ENCODE measurements around the gene PABPN1L.

Gene PABPN1L

DNA sequence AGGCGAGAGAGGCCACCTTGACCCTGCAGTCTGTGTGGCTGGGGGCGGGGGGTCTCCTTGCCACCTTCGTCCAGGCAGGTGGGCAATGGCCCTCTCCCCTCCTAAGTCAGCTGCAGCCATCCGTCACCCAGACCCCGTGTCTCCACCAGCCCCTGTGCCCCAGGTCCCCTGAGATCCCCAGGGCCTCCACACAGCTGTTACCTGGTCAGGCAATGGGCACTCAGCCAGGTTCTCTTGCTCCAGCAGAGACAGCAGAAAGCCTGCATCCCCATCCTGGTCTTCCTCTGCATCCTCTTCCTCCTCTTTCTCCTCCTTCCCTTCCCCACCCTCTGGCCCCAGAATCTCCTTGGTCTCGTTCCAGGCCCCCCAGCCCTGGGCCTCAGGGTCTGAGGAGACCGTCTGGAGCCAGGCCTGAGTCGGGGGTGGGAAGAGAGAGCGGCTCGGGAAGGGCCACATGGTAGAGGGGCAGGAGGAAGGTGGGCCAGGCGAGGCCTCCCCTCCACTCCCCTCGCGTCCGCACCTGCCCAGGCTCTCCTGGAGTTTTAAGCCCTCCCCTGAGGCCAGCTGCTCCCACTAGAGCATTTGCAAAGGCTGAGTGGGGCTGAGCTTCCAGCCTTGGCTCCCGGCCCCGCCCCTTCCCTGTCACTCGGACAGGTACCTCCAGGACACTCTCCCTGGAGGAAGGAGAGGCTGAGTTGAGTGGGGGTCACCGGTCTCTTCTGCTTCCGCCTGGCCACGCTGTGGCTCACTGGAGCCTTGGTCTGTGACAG lies at the start of gene PABPN1L:
TSS of gene PABPN1L (minus strand) at position 510 of the 770 bp plus-strand sequence. CDS start at position 456, 54 bp downstream.
- CTCF ChIA-PET, result interaction anchor here (0.9 kb wide), 1 partner anchor 8 kb away, joined by 3 read pairs; no protein-coding TSS in a partner anchor
- TF ChIP-seq ELF4 (IDR thresholded peaks at IDR 0.05), result no peak
- TF ChIP-seq FOXK2 (IDR thresholded peaks at IDR 0.05), result no peak
- no peak for TF ChIP-seq SP1 (IDR thresholded peaks at IDR 0.05)
- no peak for TF ChIP-seq TARDBP (IDR thresholded peaks at IDR 0.05)
- no peak for TF ChIP-seq ARNT (IDR thresholded peaks at IDR 0.05)
- TF ChIP-seq HDGF (IDR thresholded peaks at IDR 0.05; ENCODE audit: borderline replicate concordance), result no peak
- TF ChIP-seq NFRKB (IDR thresholded peaks at IDR 0.05), result no peak
- no peak for TF ChIP-seq BHLHE40 (IDR thresholded peaks at IDR 0.05; ENCODE audit: borderline replicate concordance)
- TF ChIP-seq SUZ12 (IDR thresholded peaks at IDR 0.05), result no peak
- no peak for TF ChIP-seq LEF1 (IDR thresholded peaks at IDR 0.05; ENCODE audit: borderline replicate concordance)
- POLR2A ChIA-PET, result no interaction called here
- DNase-seq (ENCODE audit: extremely low spot score), result no peak

DNA sequence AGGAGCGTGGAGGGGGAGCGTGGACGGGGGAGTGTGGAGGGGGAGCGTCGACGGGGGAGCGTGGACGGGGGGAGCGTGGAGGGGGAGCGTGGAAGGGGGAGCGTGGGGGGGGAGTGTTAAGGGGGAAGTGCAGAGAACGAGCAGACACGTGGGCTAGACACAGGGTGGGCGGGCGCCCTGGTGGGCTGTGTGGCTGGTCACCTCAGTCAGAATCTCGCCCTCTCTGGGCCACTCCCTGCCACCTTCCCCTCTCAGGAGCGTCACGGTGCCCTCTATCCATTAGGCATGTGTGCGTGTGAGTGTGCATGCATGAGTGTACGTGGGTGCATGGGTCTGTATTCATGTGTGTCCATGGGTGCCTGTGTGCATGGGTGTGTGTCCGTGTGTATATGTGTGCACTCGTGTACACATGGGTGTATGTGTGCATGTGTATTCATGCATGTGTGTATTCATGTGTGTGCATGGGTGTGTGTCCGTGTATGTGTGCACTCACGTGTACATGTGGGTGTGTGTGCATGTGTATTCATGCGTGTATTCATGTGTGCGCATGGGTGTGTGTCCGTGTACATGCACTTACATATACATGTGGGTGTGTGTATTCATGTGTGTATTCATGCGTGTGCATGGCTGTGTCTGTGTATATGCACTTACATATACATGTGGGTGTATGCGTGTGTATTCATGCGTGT lies 49.3 kb upstream of the PABPN1L start:
- CTCF ChIA-PET, result no interaction called here
- TF ChIP-seq ARNT (IDR thresholded peaks at IDR 0.05), result no peak
- TF ChIP-seq FOXK2 (IDR thresholded peaks at IDR 0.05), result no peak
- TF ChIP-seq FOXM1 (IDR thresholded peaks at IDR 0.05; ENCODE audit: borderline replicate concordance), result no peak
- no peak for TF ChIP-seq HDGF (IDR thresholded peaks at IDR 0.05; ENCODE audit: borderline replicate concordance)
- no peak for TF ChIP-seq FOXA1 (IDR thresholded peaks at IDR 0.05)
- TF ChIP-seq SP1 (IDR thresholded peaks at IDR 0.05), result no peak
- TF ChIP-seq ELF4 (IDR thresholded peaks at IDR 0.05), result no peak
- no peak for DNase-seq (ENCODE audit: extremely low spot score)
- POLR2A ChIA-PET, result no interaction called here

- POLR2A ChIA-PET, result no interaction called here
- CTCF ChIA-PET, result no interaction called here
- TF ChIP-seq ZNF384 (IDR thresholded peaks at IDR 0.05) (no peak), HDGF (IDR thresholded peaks at IDR 0.05; ENCODE audit: borderline replicate concordance) (no peak), SP1 (IDR thresholded peaks at IDR 0.05) (no peak), FOXK2 (IDR thresholded peaks at IDR 0.05) (no peak)
- no peak for DNase-seq (ENCODE audit: extremely low spot score)
Measured at GRCh38 chr16:88914750-88915368, 48.4 kb upstream of the PABPN1L start.

DNA sequence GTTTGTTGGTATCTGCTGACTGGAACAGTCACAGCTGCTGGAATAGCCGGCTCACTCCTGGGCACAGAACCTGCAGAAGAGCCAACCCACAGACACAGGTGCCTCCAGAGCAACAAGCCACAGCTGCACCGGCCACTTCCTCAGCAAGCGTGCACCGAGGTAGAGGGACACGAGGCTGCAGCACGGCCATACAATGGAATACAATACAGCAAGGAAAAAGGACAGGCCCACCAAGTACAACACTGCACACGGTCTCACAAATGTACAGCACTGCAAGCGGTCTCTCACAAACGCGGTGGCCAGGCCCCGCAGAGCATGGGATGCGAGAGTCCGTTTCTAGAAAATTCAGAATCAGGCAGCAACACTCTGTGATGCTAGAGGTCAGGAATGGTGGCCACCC lies 47.4 kb upstream of the PABPN1L start:
- POLR2A ChIA-PET, result no interaction called here
- TF ChIP-seq PKNOX1 (IDR thresholded peaks at IDR 0.05) (no peak), CTBP1 (IDR thresholded peaks at IDR 0.05; ENCODE audit: borderline replicate concordance) (no peak), LEF1 (IDR thresholded peaks at IDR 0.05; ENCODE audit: borderline replicate concordance) (no peak), FOXA1 (IDR thresholded peaks at IDR 0.05) (no peak), ZNF384 (IDR thresholded peaks at IDR 0.05) (no peak), HDGF (IDR thresholded peaks at IDR 0.05; ENCODE audit: borderline replicate concordance) (no peak), SUZ12 (IDR thresholded peaks at IDR 0.05) (no peak), L3MBTL2 (conservative IDR thresholded peaks at IDR 0.05) (no peak), NFRKB (IDR thresholded peaks at IDR 0.05) (no peak), FOXM1 (IDR thresholded peaks at IDR 0.05; ENCODE audit: borderline replicate concordance) (no peak), TARDBP (IDR thresholded peaks at IDR 0.05) (no peak)
- CTCF ChIA-PET, result no interaction called here
- no peak for DNase-seq (ENCODE audit: extremely low spot score)

- ChIA-PET POLR2A (no interaction called here), CTCF (no interaction called here)
- no peak for DNase-seq (ENCODE audit: extremely low spot score)
- no peak for TF ChIP-seq ARNT (IDR thresholded peaks at IDR 0.05)
- no peak for TF ChIP-seq BHLHE40 (IDR thresholded peaks at IDR 0.05; ENCODE audit: borderline replicate concordance)
- TF ChIP-seq ELF4 (IDR thresholded peaks at IDR 0.05), result no peak
- TF ChIP-seq SUZ12 (IDR thresholded peaks at IDR 0.05), result no peak
- TF ChIP-seq TARDBP (IDR thresholded peaks at IDR 0.05), result no peak
- no peak for TF ChIP-seq L3MBTL2 (conservative IDR thresholded peaks at IDR 0.05)
- no peak for TF ChIP-seq ZNF384 (IDR thresholded peaks at IDR 0.05)
- no peak for TF ChIP-seq NFRKB (IDR thresholded peaks at IDR 0.05)
- no peak for TF ChIP-seq PKNOX1 (IDR thresholded peaks at IDR 0.05)
- no peak for TF ChIP-seq HDGF (IDR thresholded peaks at IDR 0.05; ENCODE audit: borderline replicate concordance)
- no peak for TF ChIP-seq LEF1 (IDR thresholded peaks at IDR 0.05; ENCODE audit: borderline replicate concordance)
- TF ChIP-seq FOXA1 (IDR thresholded peaks at IDR 0.05), result no peak
Measured at GRCh38 chr16:88913001-88913612, 46.6 kb upstream of the PABPN1L start.

DNA sequence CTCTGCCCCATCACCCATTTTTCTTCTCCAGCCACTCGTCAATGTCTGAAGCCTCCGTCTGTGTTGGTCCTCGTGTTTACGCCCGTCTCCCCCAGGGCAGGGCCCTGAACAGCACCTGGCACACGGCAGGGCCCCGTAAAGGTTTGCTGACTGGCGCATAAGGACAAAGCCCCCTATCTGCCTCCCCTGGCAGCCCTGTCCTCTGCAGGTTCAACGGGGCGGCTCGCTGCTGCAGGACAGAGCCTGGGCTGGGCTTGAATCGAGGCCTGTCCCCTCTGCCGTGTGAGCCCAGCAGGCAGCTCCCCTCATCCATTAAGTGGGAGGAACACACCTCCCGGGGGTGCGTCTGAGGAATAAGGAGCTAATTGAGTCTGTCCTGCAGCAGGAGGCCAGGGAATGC lies 46.1 kb upstream of the PABPN1L start:
- no peak for DNase-seq (ENCODE audit: extremely low spot score)
- TF ChIP-seq SP1 (IDR thresholded peaks at IDR 0.05) (no peak), TARDBP (IDR thresholded peaks at IDR 0.05) (no peak), FOXK2 (IDR thresholded peaks at IDR 0.05) (no peak), FOXA1 (IDR thresholded peaks at IDR 0.05) (no peak), FOXM1 (IDR thresholded peaks at IDR 0.05; ENCODE audit: borderline replicate concordance) (no peak), LEF1 (IDR thresholded peaks at IDR 0.05; ENCODE audit: borderline replicate concordance) (no peak), PKNOX1 (IDR thresholded peaks at IDR 0.05) (no peak), ZNF384 (IDR thresholded peaks at IDR 0.05) (no peak), SUZ12 (IDR thresholded peaks at IDR 0.05) (no peak), NFRKB (IDR thresholded peaks at IDR 0.05) (no peak), BHLHE40 (IDR thresholded peaks at IDR 0.05; ENCODE audit: borderline replicate concordance) (no peak), L3MBTL2 (conservative IDR thresholded peaks at IDR 0.05) (no peak), ARNT (IDR thresholded peaks at IDR 0.05) (no peak), ELF4 (IDR thresholded peaks at IDR 0.05) (no peak), CTBP1 (IDR thresholded peaks at IDR 0.05; ENCODE audit: borderline replicate concordance) (no peak), HDGF (IDR thresholded peaks at IDR 0.05; ENCODE audit: borderline replicate concordance) (no peak)
- ChIA-PET CTCF (no interaction called here), POLR2A (no interaction called here)
